Panc1 (cell line): ENCODE measurements around the gene RAMP2. TPM values are rescaled to one million over a fixed set of nuclear protein-coding genes. Genes with fewer than 3 reads are reported as not detected.

Experiments
- ATAC-seq: fragments of 200-7000 bp; cut with Tn5 transposase; 2 replicates; pipeline ENCODE4 v1.9.1; 2020; ENCODE audit warnings: mild to moderate bottlenecking, moderate library complexity
- BruUV-seq: library from RNA; stranded (reverse); fragments of 400-500 nt; replicated peaks from 2 replicates; lab custom pipeline; 2021; lab: Mats Ljungman, UMichigan
- CTCF ChIA-PET: fragments of 300-600 bp; sonication (Branson Sonifier 250); formaldehyde crosslinking; loops from one replicate; lab custom pipeline; 2022; ENCODE audit warnings: antibody characterized with exemption; lab: Charles Lee
- POLR2A ChIA-PET: fragments of 300-600 bp; sonication (Branson Sonifier 250); formaldehyde crosslinking; loops from one replicate; lab custom pipeline; 2022; ENCODE audit warnings: antibody characterized with exemption; lab: Charles Lee
- DNase-seq: peaks from one replicate; pipeline ENCODE4 v3.0.0-alpha.2; 2010; ENCODE audit warnings: low read depth, low spot score
- H3K27ac ChIP-seq: 2 replicates; pipeline ENCODE4 v1.5.1; 2011; ENCODE audit warnings: mild to moderate bottlenecking, low read length, inconsistent platforms
- H3K27me3 ChIP-seq: fragments of 200-500 bp; sonication (Bioruptor generic); 2 replicates; pipeline ENCODE4 v1.6.0; 2014; ENCODE audit warnings: low read length, inconsistent platforms; ENCODE audit not compliant: control insufficient read depth, insufficient read depth
- H3K36me3 ChIP-seq: fragments of 200-500 bp; sonication (Bioruptor generic); 2 replicates; pipeline ENCODE4 v1.5.1; 2014; ENCODE audit warnings: inconsistent platforms, mild to moderate bottlenecking, low read length, moderate library complexity; ENCODE audit not compliant: control insufficient read depth, insufficient read depth
- H3K4me1 ChIP-seq: 2 replicates; pipeline ENCODE4 v1.5.1; 2011; ENCODE audit warnings: inconsistent platforms, mild to moderate bottlenecking, low read length, moderate library complexity; ENCODE audit not compliant: control insufficient read depth, insufficient read depth
- H3K4me3 ChIP-seq, 2 experiments: 2 replicates each; pipeline ENCODE4 v1.5.1; 2011 to 2012; ENCODE audit warnings: low read depth in 2 of 2, low read length in 2 of 2, mild to moderate bottlenecking in 2 of 2, inconsistent platforms in 1 of 2, moderate library complexity in 1 of 2
- H3K9me3 ChIP-seq: fragments of 200-500 bp; sonication (Bioruptor generic); 2 replicates; pipeline ENCODE4 v1.5.1; 2014; ENCODE audit warnings: low read depth, mild to moderate bottlenecking, inconsistent platforms, low read length, moderate library complexity; ENCODE audit not compliant: control insufficient read depth, insufficient read depth
- CTCF ChIP-seq: fragments of 450-650 bp; IDR thresholded peaks from 2 replicates; pipeline ENCODE4 v1.5.1; 2017; ENCODE audit warnings: mild to moderate bottlenecking
- POLR2AphosphoS5 ChIP-seq: IDR thresholded peaks from 2 replicates; pipeline ENCODE4 v1.6.1; 2012; ENCODE audit warnings: mild to moderate bottlenecking, low read depth, low read length, moderate library complexity
- REST ChIP-seq, 2 experiments: IDR thresholded peaks; 2 replicates each; pipeline ENCODE4 v1.6.1; 2011 to 2012; ENCODE audit warnings: low read depth in 2 of 2, control low read depth in 1 of 2, low read length in 1 of 2, mild to moderate bottlenecking in 1 of 2, moderate library complexity in 1 of 2; ENCODE audit not compliant: insufficient read depth in 1 of 2
- SIN3A ChIP-seq: IDR thresholded peaks from 2 replicates; pipeline ENCODE4 v1.6.1; 2012; ENCODE audit warnings: low read depth, mild to moderate bottlenecking, low read length, moderate library complexity, borderline replicate concordance; ENCODE audit not compliant: insufficient read depth
- TCF7L2 ChIP-seq: IDR thresholded peaks from 2 replicates; pipeline ENCODE4 v1.6.1; 2011; ENCODE audit warnings: mild to moderate bottlenecking, low read depth, low read length, inconsistent platforms
- in situ Hi-C: cut with HindIII; loops from 2 replicates; pipeline ENCODE4 v1.10.0; 2016; ENCODE audit warnings: low sequenced_read_pairs, low pct_unique_long_range_greater_than_20kb
- intact Hi-C: fragments of 100-400 bp; cut with micrococcal nuclease; formaldehyde crosslinking; loops from one replicate; pipeline ENCODE4 v1.10.0; 2022; ENCODE audit not compliant: unreplicated experiment
- total RNA-seq: library from RNA; stranded (reverse); gene quantifications from one replicate; pipeline ENCODE4 v1.2.1, GENCODE V29; 2021; ENCODE audit not compliant: unreplicated experiment

Gene RAMP2
- total RNA-seq, 1 experiment from 2014 or later = 1.1 TPM

DNA sequence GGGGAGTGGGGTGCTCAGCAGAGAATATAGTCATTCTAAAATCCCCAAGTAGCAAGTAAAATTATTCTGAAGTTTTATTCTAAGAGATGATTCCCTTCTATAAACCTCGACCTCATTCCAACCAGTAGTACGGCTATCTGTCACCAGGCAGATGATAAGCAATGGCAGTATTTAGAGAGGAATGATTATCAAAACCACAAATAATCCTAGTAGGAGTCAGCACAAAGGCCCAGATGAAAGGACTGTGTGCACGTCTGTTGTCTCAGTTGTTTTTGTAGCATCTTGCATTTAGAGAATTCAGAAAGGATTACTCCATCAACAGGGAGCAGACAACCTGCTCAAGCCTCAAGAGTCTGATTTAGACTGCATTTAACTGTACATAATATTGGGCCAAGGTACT is 37.4 kb upstream of the RAMP2 start:
- TF ChIP-seq SIN3A (no peak), REST (IDR thresholded peaks at IDR 0.05; ENCODE audit: insufficient read depth in 1 of 2, low read depth in 2 of 2, low read length in 1 of 2) (no peak), TCF7L2 (no peak), CTCF (no peak), POLR2AphosphoS5 (no peak)
- in situ Hi-C loops = no loop called here
- H3K27ac ChIP-seq = no peak overlapping the region
- H3K36me3 ChIP-seq = peaks cover 2% of the 10 kb centered on the region; the same call in 1 of the 2 replicates
- no TSS peak for BruUV-seq
- DNase-seq (no peak), ATAC-seq (no peak)
- no peaks in the 10 kb centered on the region for H3K27me3 ChIP-seq
- CTCF ChIA-PET = no interaction called here
- POLR2A ChIA-PET = no interaction called here
- H3K9me3 ChIP-seq = no peaks in the 10 kb centered on the region
- intact Hi-C loops = loop anchor here (5.0 kb wide), 1 partner anchor 214 kb away; no protein-coding TSS in a partner anchor
- H3K4me1 ChIP-seq = no peaks in the 10 kb centered on the region
- H3K4me3 ChIP-seq = no peak overlapping the region

GRCh38 chr17:42725143-42725542 is 35.9 kb upstream of the RAMP2 start:
- Histone ChIP-seq H3K9me3 (no peaks in the 10 kb centered on the region), H3K4me1 (no peaks in the 10 kb centered on the region), H3K36me3 (peaks cover 2% of the 10 kb centered on the region; the same call in 1 of the 2 replicates), H3K4me3 (no peak overlapping the region), H3K27ac (no peak overlapping the region), H3K27me3 (no peaks in the 10 kb centered on the region)
- POLR2A ChIA-PET = interaction anchor here (0.7 kb wide), 1 partner anchor 132 kb away, joined by 3 read pairs; no protein-coding TSS in a partner anchor
- in situ Hi-C loops (no loop called here), intact Hi-C loops (no loop called here)
- ATAC-seq (no peak), DNase-seq (no peak)
- no TSS peak for BruUV-seq
- TF ChIP-seq POLR2AphosphoS5 = no peak
- TF ChIP-seq SIN3A = no peak
- no peak for TF ChIP-seq TCF7L2
- TF ChIP-seq REST (IDR thresholded peaks at IDR 0.05; ENCODE audit: insufficient read depth in 1 of 2, low read depth in 2 of 2, low read length in 1 of 2) = no peak
- TF ChIP-seq CTCF = no peak
- CTCF ChIA-PET = no interaction called here
